GM04504 (cell line): ENCODE data around the gene PUM2.
"Not testable (repeated sequence)": the region's sequence is repeated elsewhere in the genome, so short reads cannot be mapped to it uniquely, and the experiment has no call there.

Experiments
- DNase-seq: peaks from one replicate; pipeline ENCODE4 v3.0.0-alpha.2; 2012; ENCODE audit warnings: low read depth

Gene PUM2

DNA sequence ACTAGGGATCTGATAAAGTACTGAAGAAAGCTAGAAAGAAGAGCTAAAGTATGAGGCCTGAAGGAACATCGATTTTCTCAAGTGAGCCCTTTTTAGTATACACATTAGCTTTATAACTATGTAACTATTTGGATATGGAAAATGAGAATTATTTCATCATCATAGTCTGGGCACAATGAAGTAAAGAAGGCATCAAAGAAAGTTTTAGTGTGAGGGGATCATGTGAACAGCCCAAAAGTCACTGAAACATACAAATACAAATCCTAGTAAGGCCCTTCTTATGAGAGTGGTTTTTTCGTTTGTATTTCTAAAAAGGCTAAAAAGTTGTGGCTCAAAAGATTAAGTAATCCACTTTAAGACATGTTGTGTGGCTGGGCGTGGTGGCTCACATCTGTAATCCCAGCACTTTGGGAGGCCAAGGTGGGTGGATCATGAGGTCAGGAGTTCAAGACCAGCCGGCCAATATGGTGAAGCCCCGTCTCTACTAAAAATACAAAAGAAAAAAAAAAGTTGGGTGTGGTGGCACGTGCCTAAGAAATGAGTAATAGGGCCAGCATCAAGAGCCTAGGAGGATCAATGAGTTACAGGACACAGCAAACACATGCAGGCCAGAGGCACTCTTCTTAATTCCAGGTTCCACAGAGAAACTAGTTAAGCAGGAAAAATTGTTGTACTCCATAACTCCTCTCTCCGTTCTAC lies 61.9 kb downstream of the PUM2 start:
- DNase-seq: peak; percentile 19

- DNase-seq: no peak
Measured at GRCh38 chr2:20282916-20283592, 67.6 kb downstream of the PUM2 start.

DNA sequence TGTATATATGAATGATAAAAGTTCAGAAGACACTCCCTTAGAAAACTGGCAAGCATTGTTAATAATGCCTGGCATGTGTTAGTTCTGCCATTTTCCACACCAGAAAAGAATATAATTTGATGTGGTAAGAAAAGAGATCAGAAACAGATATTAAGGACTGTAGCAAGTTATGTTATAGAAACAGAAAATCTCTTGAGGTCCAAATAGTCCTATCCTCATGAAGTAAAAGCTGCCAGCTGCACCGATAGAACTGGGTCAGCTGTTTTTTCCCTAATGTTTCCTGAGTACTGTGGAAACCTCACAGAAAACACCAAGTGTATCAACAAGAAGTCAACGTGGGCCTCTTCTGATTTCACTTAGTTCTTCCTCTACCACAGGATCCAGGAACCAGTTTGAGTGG lies 68.8 kb downstream of the PUM2 start:
- DNase-seq: no peak

- no peak for DNase-seq
Measured at GRCh38 chr2:20273042-20273441, 77.6 kb downstream of the PUM2 start.

DNA sequence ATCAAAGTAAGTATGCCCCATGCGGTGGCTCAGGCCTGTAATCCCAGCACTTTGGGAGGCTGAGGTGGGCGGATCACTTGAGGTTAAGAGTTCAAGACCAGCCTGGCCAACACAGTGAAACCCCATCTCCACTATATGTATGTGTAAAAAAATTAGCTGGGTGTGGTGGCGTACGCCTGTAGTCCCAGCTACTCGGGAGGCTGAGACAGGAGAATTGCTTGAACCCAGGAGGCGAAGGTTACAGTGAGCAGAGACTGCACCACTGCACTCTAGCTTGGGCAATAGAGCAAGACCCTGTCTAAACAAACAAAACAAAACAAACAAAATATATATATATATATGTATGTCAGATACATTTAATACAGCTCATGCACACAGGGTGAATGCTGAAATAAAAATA lies 82.3 kb downstream of the PUM2 start:
- not testable (repeated sequence) for DNase-seq

- DNase-seq: no peak
Measured at GRCh38 chr2:20267529-20267928, 83.1 kb downstream of the PUM2 start.

DNA sequence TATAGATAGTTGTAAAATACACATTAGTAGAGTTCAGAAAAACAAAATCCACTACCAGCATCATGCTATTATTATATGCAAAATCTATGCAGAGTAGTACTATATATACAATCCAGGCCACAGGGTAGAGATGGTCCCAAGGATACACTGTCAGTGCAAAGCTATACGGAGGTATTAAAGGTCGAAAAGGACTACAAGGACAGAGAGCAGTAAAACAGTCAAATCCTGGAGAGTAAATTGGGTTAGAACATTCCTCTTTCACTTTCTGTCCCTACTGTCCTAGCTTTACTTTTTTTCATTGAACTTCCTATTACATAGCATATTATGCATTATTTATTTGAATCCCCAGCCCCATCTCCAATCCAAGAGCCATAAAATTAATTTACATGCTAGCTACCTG lies 86.0 kb downstream of the PUM2 start:
- no peak for DNase-seq

- DNase-seq: no peak
Measured at GRCh38 chr2:20257411-20257810, 93.2 kb downstream of the PUM2 start.

GRCh38 chr2:20254731-20255130 lies 95.9 kb downstream of the PUM2 start:
- no peak for DNase-seq

GRCh38 chr2:20250436-20250835 lies 100.2 kb downstream of the PUM2 start:
- no peak for DNase-seq

GRCh38 chr2:20249170-20249569 lies 101.5 kb downstream of the PUM2 start:
- DNase-seq: no peak

DNA sequence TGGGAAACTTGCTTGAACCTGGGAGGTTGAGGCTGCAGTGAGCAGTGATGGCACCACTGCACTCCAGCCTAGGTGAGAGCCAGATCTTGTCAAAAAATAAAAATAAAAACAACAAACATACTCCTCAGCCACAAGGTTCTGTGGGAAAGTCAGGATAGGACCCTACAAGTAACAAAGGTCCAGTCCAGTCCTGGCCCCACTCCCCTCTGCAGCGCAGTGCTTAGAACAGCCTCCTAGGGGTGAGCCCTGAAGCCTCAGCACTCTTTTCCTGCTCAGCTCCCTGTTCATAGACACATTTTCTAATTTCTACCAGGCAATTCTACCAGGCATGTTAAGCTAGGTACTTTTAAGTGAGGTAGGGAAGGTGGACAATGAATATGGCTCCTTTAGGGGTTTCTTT lies 103.6 kb downstream of the PUM2 start:
- no peak for DNase-seq

GRCh38 chr2:20243637-20244036 lies 107.0 kb downstream of the PUM2 start:
- DNase-seq: not testable (repeated sequence)

DNA sequence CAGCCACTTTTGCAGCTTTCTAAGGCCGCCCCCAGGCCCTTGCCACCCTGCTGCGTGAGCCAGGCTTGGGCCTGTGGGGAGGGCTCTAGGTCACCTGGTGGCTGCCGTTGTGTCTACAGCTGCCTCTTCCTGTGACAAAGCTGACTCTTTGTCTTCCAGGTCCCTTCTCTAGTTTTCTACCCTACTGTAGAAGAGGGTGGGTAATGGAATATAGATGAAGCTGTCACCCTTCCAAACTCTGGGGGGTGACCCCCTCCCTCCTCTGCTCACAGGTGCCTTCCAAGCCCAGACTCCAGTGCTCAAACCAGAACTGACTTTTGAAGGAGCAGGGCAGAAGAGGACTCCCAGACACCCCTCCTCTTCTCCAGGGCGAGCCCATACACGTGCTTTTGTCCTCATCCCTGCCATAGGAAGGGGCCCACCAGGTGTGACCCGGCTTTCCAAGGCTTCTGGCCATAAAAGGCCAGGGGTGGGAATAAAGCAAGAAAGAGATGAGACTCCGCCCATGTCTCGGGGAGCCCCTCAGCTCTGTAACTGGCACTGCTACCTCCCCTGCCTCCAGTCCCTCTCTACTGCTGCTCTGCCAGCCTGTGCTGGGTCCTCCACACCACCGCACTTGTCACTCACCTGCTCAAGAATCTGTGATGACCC lies 107.8 kb downstream of the PUM2 start:
- no peak for DNase-seq

DNA sequence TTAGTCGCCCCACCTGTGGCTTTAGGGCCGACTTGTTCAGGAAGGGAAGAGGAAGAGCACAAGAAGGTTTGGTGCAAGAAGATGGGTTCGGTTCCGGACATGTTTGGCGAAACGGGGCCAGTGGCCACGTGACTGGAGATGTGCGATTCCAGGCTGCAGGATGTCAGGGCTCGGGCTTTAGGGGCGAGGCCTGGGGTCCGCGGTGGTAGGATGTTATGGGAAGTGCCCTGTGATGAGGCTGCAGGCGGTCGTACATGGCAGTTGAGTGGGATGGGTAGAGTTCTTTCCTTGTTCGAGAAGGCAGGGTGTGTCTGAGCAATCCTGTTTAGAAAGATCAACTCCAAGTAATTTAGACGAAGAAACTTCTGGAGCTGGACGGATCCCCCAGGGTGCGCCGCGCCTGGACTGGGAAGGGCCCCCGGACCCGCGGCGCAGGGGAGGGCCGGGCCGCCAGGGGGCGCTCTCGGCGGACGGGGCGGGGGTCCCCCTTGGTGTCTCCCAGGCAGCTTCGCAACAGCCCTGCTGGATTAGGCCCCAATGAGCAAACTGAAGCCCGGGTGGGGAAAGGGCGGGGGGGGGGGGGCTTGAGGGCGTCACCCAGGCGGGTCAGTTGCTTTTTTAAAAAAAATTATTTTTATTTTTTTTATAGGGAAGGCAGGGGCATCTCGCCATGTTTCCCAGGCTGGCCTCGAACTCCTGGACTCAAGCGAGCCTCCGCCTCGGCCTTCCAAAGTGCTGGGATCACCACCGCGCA lies 108.5 kb downstream of the PUM2 start:
- no peak for DNase-seq

GRCh38 chr2:20240291-20240690 lies 110.4 kb downstream of the PUM2 start:
- not testable (repeated sequence) for DNase-seq

DNA sequence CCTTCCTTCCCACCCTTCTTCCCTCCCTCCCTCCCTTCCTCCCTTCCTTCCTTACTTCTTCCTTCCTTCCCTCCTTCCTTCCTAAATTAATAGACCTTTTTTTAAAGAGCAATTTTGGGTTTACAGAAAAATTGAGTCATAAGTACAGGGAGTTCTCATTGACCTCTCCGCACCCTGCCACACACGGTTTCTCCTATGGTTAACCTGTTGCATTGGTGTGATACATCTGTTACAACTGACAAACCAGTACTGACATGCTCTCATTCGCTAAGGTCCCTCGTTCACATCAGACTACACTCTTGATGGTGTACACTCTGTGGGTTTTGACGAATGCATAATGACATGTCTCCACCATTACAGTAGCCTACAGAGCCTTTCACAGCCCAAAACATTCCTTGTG lies 114.1 kb downstream of the PUM2 start:
- DNase-seq: no peak

DNA sequence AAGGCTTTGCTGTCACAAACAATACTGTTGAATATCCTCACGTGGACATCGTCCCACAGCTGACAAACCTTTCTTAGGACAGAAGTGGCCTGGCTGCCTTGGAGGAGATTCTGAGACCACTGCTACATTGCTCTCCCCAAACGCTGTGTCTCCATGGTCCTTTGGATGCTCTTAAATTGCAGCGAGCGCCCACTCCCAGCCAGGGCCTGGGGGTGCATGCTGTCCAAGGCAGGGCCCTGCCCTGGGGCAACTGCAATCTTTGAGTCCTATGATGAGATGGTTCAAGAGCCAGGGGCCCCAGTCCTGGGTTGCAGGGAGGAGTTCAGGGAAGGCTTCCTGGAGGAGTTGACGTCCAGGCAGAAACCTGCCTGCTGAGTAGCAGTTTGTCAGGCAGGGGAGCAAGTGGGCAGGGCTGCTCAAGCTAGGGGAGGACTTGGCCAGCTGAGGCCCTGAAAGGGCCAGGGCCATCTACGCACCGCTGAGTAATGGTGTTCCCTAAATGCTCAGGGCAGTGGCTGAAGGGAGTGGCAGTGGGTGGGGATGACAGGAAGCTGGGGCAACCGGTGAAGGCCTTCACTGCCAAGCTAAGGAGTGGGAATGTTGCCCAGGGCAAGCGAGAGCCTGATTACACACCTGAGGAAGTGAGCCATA lies 114.9 kb downstream of the PUM2 start:
- no peak for DNase-seq

GRCh38 chr2:20234597-20234996 lies 116.0 kb downstream of the PUM2 start:
- not testable (repeated sequence) for DNase-seq

DNA sequence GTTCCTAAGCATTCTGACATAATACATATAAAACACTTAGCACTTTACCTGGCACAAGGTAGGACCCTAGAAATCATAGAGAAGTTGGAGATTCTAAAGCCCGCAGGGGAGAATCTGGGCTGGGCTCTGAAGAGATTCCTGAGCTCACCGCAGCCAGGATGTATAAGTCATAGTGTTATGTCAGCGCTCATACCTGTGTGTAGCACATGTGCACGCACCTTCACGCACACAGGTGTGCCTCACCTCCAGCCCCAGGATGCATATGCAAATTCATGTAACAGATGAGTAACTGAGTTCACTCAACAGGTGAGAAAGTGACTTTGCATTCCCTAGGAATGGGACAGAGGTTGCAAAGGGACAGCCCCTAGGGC lies 117.8 kb downstream of the PUM2 start:
- DNase-seq: no peak

- DNase-seq: no peak
Measured at GRCh38 chr2:20231598-20232026, 119.0 kb downstream of the PUM2 start.

DNA sequence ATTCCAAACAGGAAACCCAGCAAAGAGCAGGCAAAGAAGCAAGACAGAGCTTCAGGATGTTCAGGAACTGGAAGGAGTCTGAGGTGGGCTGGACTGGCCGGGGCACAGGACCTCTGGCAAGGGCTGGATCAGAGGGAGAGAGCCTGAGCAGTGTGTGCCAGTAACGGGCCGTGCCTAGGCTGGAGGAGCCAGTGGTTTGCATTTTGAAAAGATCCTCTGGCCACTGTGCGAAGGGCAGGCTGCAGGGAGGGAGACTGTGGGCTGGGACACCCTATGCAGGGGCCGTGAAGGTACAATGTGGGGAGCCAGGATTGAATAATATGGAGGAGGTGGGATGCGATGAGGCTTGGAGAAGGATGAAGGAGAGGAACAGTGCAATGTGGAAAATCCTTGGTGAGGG lies 119.5 kb downstream of the PUM2 start:
- DNase-seq: no peak
